ENCODE results near the gene RAB3GAP1.
A peak's percentile ranks its signal among the peaks of the same experiment; 100 is the strongest.

The RAB3GAP1 gene

DNA sequence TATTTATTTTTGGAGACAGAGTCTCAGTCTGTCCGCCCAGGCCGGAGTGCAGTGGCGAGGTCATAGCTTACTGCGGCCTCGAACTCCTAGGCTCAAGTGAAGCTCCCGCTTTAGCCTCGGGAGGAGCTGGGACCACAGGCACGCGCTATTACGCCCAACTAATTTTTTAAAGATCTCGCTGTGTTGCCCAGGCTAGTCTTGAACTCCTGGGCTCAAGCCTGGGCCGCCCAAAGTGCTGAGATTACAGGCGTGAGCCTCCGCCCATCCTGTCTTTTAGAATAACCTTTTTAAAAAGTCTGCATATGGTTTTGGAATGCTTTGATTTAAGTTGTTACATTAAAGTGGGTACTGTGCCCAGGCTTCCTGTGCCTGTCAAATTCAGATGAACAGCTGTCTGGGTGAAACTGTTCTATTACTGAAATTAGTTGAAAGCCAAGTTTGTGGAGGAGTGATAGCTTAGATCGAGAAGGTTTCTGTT, 944 bp downstream of the RAB3GAP1 start:
- TF ChIP-seq, protein P1, sequence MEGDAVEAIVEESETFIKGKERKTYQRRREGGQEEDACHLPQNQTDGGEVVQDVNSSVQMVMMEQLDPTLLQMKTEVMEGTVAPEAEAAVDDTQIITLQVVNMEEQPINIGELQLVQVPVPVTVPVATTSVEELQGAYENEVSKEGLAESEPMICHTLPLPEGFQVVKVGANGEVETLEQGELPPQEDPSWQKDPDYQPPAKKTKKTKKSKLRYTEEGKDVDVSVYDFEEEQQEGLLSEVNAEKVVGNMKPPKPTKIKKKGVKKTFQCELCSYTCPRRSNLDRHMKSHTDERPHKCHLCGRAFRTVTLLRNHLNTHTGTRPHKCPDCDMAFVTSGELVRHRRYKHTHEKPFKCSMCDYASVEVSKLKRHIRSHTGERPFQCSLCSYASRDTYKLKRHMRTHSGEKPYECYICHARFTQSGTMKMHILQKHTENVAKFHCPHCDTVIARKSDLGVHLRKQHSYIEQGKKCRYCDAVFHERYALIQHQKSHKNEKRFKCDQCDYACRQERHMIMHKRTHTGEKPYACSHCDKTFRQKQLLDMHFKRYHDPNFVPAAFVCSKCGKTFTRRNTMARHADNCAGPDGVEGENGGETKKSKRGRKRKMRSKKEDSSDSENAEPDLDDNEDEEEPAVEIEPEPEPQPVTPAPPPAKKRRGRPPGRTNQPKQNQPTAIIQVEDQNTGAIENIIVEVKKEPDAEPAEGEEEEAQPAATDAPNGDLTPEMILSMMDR (IDR thresholded peaks at IDR 0.05; ENCODE audit: control extremely low read depth, extremely low read depth, low read depth, missing control alignments), result no peak
- ChIA-PET CTCF (interaction anchor here (1.0 to 1.8 kb wide), 4 partner anchors 11 to 49 kb away, joined by 3 to 4 read pairs (median 4); no protein-coding TSS in a partner anchor), POLR2A (interaction anchor here (0.6 kb wide), 1 partner anchor 465 kb away, joined by 3 read pairs; no protein-coding TSS in a partner anchor)
- DNase-seq (ENCODE audit: extremely low spot score), result peak; percentile 33

DNA sequence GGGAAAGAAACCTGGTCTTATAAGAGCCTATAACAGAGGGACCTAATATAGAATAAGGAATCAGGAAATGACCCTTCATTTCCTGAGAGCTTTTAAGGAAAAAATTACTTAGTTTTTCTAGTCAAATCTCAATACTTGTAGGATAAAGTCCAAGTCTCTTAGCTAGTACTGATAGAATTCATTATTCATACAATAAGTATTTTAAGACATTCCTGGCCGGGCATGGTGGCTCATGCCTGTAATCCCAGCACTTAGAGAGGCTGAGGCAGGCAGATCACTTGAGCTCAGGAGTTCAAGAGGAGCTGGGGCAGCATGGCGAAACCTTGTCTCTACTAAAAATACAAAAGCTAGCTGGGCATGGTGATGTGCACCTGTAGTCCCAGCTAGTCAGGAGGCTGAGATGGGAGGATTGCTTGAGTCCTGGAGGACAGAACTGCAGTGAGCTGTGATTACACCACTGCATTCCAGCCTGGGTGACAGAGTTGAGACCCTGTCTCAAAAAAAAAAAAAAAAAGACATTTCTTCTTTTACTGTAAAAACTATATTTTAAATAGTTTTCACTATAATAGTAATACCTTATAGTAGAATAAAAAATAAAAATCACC, 3.2 kb downstream of the RAB3GAP1 start:
- TF ChIP-seq, protein P1 (IDR thresholded peaks at IDR 0.05; ENCODE audit: control extremely low read depth, extremely low read depth, low read depth, missing control alignments), result no peak
- no peak for DNase-seq (ENCODE audit: extremely low spot score)
- ChIA-PET CTCF (interaction anchor here (1.1 to 2.2 kb wide), 4 partner anchors 8 to 51 kb away, joined by 3 to 7 read pairs (median 4); no protein-coding TSS in a partner anchor), POLR2A (interaction anchor here (0.7 kb wide), 1 partner anchor 15 kb away, joined by 3 read pairs; no protein-coding TSS in a partner anchor)

DNA sequence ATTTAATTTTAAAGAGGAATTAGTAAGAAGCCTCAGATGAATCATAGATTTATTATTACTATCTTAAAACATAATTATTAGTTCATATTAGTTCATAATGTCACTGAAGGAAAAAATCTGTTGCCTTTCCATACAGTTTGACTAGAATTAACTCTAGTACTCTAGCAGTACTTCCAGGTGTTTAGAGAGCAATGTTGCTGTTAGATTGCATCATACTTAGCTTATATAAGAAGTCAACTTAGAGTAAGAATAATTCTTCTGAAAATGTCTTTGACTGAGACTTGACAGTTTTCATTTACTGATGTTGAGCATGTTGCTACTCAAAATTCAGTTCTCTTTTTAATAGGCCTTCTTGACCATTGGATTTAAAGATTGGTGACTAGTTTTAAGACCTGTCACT, 4.7 kb downstream of the RAB3GAP1 start:
- TF ChIP-seq, protein P1 (IDR thresholded peaks at IDR 0.05; ENCODE audit: control extremely low read depth, extremely low read depth, low read depth, missing control alignments), result no peak
- no peak for DNase-seq (ENCODE audit: extremely low spot score)
- ChIA-PET CTCF (interaction anchor here (1.5 to 2.2 kb wide), 2 partner anchors 14 to 53 kb away, joined by 4 to 7 read pairs; no protein-coding TSS in a partner anchor), POLR2A (interaction anchor here (0.7 kb wide), 1 partner anchor 9 kb away, joined by 3 read pairs; no protein-coding TSS in a partner anchor)

DNA sequence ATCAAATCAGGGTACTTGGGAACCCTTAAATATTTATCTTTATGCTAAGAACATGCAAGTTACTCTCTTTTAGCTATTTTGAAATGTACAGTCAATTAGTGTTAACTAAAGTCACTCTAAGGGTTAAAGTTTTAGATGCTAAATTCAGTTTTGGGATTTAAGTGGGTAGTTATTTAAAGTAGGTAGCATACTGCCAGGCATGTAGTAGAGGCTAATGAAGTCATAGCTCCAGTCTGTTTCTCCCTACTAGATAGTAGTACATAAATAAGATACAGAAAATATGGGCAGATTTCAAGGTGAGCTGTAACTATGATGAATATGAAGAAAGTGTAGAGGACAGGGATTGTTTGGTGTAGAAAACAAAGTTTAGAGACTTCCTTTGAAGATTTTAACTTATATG, 7.5 kb downstream of the RAB3GAP1 start:
- ChIA-PET POLR2A (no interaction called here), CTCF (interaction anchor here (1.0 to 1.2 kb wide), 3 partner anchors 9 to 11 kb away, joined by 3 read pairs; no protein-coding TSS in a partner anchor)
- DNase-seq (ENCODE audit: extremely low spot score), result no peak
- TF ChIP-seq, protein P1 (IDR thresholded peaks at IDR 0.05; ENCODE audit: control extremely low read depth, extremely low read depth, low read depth, missing control alignments), result no peak

- DNase-seq (ENCODE audit: extremely low spot score), result no peak
- POLR2A ChIA-PET, result no interaction called here
- CTCF ChIA-PET, result interaction anchor here (0.8 kb wide), 1 partner anchor 8 kb away, joined by 3 read pairs; no protein-coding TSS in a partner anchor
- TF ChIP-seq, protein P1 (IDR thresholded peaks at IDR 0.05; ENCODE audit: control extremely low read depth, extremely low read depth, low read depth, missing control alignments), result no peak
These were observed 11.1 kb downstream of the RAB3GAP1 start for GRCh38 chr2:135063210-135063609.

- CTCF ChIA-PET, result interaction anchor here (0.8 to 1.6 kb wide), 2 partner anchors 9 to 11 kb away, joined by 3 to 4 read pairs; no protein-coding TSS in a partner anchor
- no peak for DNase-seq (ENCODE audit: extremely low spot score)
- TF ChIP-seq, protein P1 (IDR thresholded peaks at IDR 0.05; ENCODE audit: control extremely low read depth, extremely low read depth, low read depth, missing control alignments), result no peak
- POLR2A ChIA-PET, result no interaction called here
These were observed 12.1 kb downstream of the RAB3GAP1 start for GRCh38 chr2:135064149-135064548.

Measured in GM10248 (cell line).